Cardiac muscle cell (in vitro differentiated cells and primary cell): ENCODE measurements around the gene PROCR. TPM values are rescaled to one million over a fixed set of nuclear protein-coding genes. Genes with fewer than 3 reads are reported as not detected.

ENCODE experiments used
- DNase-seq, 2 donors: peaks; one replicate each; pipeline versions ENCODE4 v3.0.0 to v3.0.0-alpha.2; 2010 to 2017; ENCODE audit warnings: low read depth in 1 of 2, low spot score in 1 of 2
- H3K27ac ChIP-seq: fragments of 200-600 bp; sonication (generic); 2 replicates; pipeline ENCODE4 v1.5.1; 2016
- H3K27me3 ChIP-seq: fragments of 200-600 bp; sonication (generic); 2 replicates; pipeline ENCODE4 v1.6.0; 2016; ENCODE audit warnings: control low read depth
- H3K36me3 ChIP-seq: fragments of 200-600 bp; sonication (generic); 2 replicates; pipeline ENCODE4 v1.5.1; 2016; ENCODE audit warnings: control low read depth
- H3K4me1 ChIP-seq: fragments of 200-600 bp; sonication (generic); 2 replicates; pipeline ENCODE4 v1.8.1; 2017; ENCODE audit warnings: low read depth, mild to moderate bottlenecking, mixed run types
- H3K4me3 ChIP-seq: fragments of 200-600 bp; sonication (generic); 2 replicates; pipeline ENCODE4 v1.5.1; 2016; ENCODE audit warnings: mild to moderate bottlenecking
- H3K9me3 ChIP-seq: fragments of 200-600 bp; sonication (generic); 2 replicates; pipeline ENCODE4 v1.5.1; 2017; ENCODE audit warnings: low read depth, mild to moderate bottlenecking, control low read depth
- CTCF ChIP-seq: IDR thresholded peaks from 2 replicates; pipeline ENCODE4 v1.5.1; 2012; ENCODE audit warnings: low read depth, mild to moderate bottlenecking, low read length
- polyA plus RNA-seq: library from polyadenylated mRNA; unstranded; fragments of >200 nt; fragmentation: Nextera tagmentation; extraction: Ambion mirVana; gene quantifications from 2 replicates; pipeline ENCODE4 v1.2.1, GENCODE V29; 2016
- total RNA-seq: library from RNA; depleted of rRNA; stranded (reverse); fragments of >200 nt; gene quantifications from 2 replicates; pipeline ENCODE4 v1.2.3, GENCODE V29; 2016

The PROCR gene
- total and polyA plus RNA-seq, 2 experiments from 2014 or later: 11.6 to 13.7 TPM

DNA sequence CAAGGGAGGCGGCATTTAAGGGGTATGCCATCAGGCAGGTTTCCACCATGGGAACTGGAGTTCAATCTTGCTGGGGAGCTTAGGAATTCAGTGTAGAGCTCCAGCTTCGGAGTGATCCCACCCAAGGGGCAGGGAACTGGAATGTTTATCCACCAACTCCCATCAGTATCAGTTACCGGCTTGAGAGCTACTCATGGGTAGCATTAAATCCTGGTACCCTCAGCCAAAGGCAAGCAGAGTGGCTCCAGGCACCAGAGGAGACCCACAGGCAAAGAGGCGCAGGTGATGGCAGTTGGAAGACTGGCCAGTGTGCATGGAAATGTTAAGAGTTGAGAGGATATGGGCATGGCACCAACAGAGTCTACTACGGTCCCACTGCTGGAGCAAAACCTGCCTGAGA, 38.8 kb upstream of the PROCR start:
- Histone ChIP-seq H3K27me3 (no peaks in the 10 kb centered on the region), H3K36me3 (peaks cover 22% of the 10 kb centered on the region), H3K4me1 (peaks cover 29% of the 10 kb centered on the region), H3K27ac (no peak overlapping the region), H3K9me3 (no peaks in the 10 kb centered on the region), H3K4me3 (no peak overlapping the region)
- no peak for TF ChIP-seq CTCF
- no peak for DNase-seq

- no peak overlapping the region for H3K4me3 ChIP-seq
- no peaks in the 10 kb centered on the region for H3K27me3 ChIP-seq
- DNase-seq: no peak
- no peaks in the 10 kb centered on the region for H3K9me3 ChIP-seq
- peaks cover 18% of the 10 kb centered on the region for H3K36me3 ChIP-seq
- H3K27ac ChIP-seq: peak overlapping the region; percentile 86
- no peak for TF ChIP-seq CTCF
- H3K4me1 ChIP-seq: peaks cover 25% of the 10 kb centered on the region
These were observed 38.1 kb upstream of the PROCR start for GRCh38 chr20:35133735-35134134.

- Histone ChIP-seq H3K36me3 (peaks cover 18% of the 10 kb centered on the region), H3K27ac (peak overlapping the region; percentile 86), H3K4me3 (no peak overlapping the region), H3K4me1 (peaks cover 25% of the 10 kb centered on the region), H3K27me3 (no peaks in the 10 kb centered on the region), H3K9me3 (no peaks in the 10 kb centered on the region)
- TF ChIP-seq CTCF: no peak
- peak in 1 of 2 donors; percentile 2 for DNase-seq
These were observed 37.4 kb upstream of the PROCR start for GRCh38 chr20:35134472-35134871.

- Histone ChIP-seq H3K4me1 (peaks cover 25% of the 10 kb centered on the region), H3K4me3 (no peak overlapping the region), H3K27me3 (no peaks in the 10 kb centered on the region), H3K9me3 (no peaks in the 10 kb centered on the region), H3K36me3 (peaks cover 18% of the 10 kb centered on the region), H3K27ac (peak overlapping the region; percentile 86)
- DNase-seq: peak in 1 of 2 donors; percentile 6
- no peak for TF ChIP-seq CTCF
These were observed 37.0 kb upstream of the PROCR start for GRCh38 chr20:35134880-35135279.

DNA sequence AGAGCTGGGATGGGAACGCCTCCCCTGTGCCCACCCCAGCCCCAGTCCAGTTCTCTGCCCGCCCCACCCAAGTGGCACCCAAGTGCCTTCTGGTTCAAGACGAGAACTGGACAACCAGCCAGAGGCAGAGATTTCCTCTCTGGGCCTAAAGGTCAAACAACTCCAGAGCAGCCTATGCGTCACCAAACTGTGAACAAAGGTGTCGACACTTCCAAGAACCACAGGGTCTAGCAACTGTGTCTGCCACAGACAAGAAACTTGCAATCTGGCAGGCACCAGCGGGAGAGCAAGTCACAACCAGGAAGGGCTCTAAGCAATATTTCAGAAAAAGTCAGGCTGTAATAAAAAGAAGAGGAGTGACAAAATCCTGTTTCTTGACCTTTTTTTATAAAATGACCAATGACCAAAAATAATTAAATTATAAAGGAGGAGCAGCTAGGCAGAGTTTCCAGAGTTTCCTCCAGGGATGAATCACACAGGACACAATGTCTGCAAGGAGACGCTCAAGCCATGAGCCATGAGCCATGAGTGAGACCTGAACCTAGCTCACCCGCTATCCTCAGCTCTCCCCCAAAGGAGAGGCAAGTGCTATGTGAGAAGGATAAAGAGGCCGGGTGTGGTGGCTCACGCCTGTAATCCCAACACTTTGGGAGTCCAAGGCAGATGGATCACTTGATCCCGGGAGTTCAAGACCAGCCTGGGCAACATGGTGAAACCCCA, 35.8 kb upstream of the PROCR start:
- Histone ChIP-seq H3K9me3 (no peaks in the 10 kb centered on the region), H3K4me3 (no peak overlapping the region), H3K27ac (peak overlapping the region; percentile 86), H3K27me3 (no peaks in the 10 kb centered on the region), H3K4me1 (peaks cover 25% of the 10 kb centered on the region), H3K36me3 (peaks cover 8% of the 10 kb centered on the region)
- TF ChIP-seq CTCF: no peak
- DNase-seq: peak; percentile 89 to 91
